ENCODE data around the gene AZGP1.

Gene AZGP1

GRCh38 chr7:100017875-100018274 is 42.0 kb upstream of the AZGP1 start:
- H3K27ac ChIP-seq = no peak overlapping the region
- POLR2A ChIA-PET (ENCODE audit: low non-redundant PET) = no interaction called here
- no peak for TF ChIP-seq CTCF (conservative IDR thresholded peaks at IDR 0.05; ENCODE audit: low read depth)
- DNase-seq (ENCODE audit: low spot score) = no peak
- CTCF ChIA-PET = interaction anchor here (0.6 kb wide), 1 partner anchor 357 kb away, joined by 3 read pairs; no protein-coding TSS in a partner anchor

- ChIA-PET CTCF (interaction anchor here (0.6 kb wide), 1 partner anchor 356 kb away, joined by 3 read pairs; no protein-coding TSS in a partner anchor), POLR2A (ENCODE audit: low non-redundant PET) (no interaction called here)
- peak overlapping the region; percentile 46; the same call in 1 of the 2 replicates for H3K27ac ChIP-seq
- no peak for TF ChIP-seq CTCF (conservative IDR thresholded peaks at IDR 0.05; ENCODE audit: low read depth)
- no peak for DNase-seq (ENCODE audit: low spot score)
Measured at GRCh38 chr7:100017300-100017699, 41.5 kb upstream of the AZGP1 start.

- ChIA-PET CTCF (interaction anchor here (0.6 kb wide), 1 partner anchor 65 kb away, joined by 3 read pairs; no protein-coding TSS in a partner anchor), POLR2A (ENCODE audit: low non-redundant PET) (no interaction called here)
- peak overlapping the region; percentile 81 for H3K27ac ChIP-seq
- no peak for DNase-seq (ENCODE audit: low spot score)
- no peak for TF ChIP-seq CTCF (conservative IDR thresholded peaks at IDR 0.05; ENCODE audit: low read depth)
Measured at GRCh38 chr7:100016215-100016901, 40.5 kb upstream of the AZGP1 start.

- TF ChIP-seq CTCF (conservative IDR thresholded peaks at IDR 0.05; ENCODE audit: low read depth) = no peak
- ChIA-PET POLR2A (ENCODE audit: low non-redundant PET) (no interaction called here), CTCF (interaction anchor here (0.7 to 1.0 kb wide), 3 partner anchors 20 to 550 kb away, joined by 3 read pairs; no protein-coding TSS in a partner anchor)
Measured at GRCh38 chr7:100015232-100016214, 39.7 kb upstream of the AZGP1 start, which contains the start of gene ZKSCAN1. Gene ZKSCAN1, plus strand, starts transcription at chr7:100015596. Its CDS starts 7,911 bp downstream, at chr7:100023507.

GRCh38 chr7:100013328-100013676 is 37.5 kb upstream of the AZGP1 start:
- DNase-seq (ENCODE audit: low spot score) = no peak
- no peak for TF ChIP-seq CTCF (conservative IDR thresholded peaks at IDR 0.05; ENCODE audit: low read depth)
- peak overlapping the region; percentile 53 for H3K27ac ChIP-seq
- ChIA-PET CTCF (no interaction called here), POLR2A (ENCODE audit: low non-redundant PET) (no interaction called here)

More at GRCh38 chr7:100015232-100016214, 39.7 kb upstream of the AZGP1 start, which contains the start of gene ZKSCAN1:
- H3K27ac ChIP-seq = peak within 1 kb of the TSS; percentile 81
- DNase-seq (ENCODE audit: low spot score) = peak; percentile 94

GRCh38 chr7:100012385-100013327 is 36.8 kb upstream of the AZGP1 start:
- CTCF ChIA-PET = interaction anchor here (0.6 to 0.7 kb wide), 2 partner anchors 93 to 752 kb away, joined by 4 read pairs; no protein-coding TSS in a partner anchor
- H3K27ac ChIP-seq = peak overlapping the region; percentile 53
- POLR2A ChIA-PET (ENCODE audit: low non-redundant PET) = interaction anchor here (0.6 kb wide), 2 partner anchors 33 to 74 kb away, joined by 4 read pairs; no protein-coding TSS in a partner anchor
- DNase-seq (ENCODE audit: low spot score) = peak; percentile 31

Measured in RWPE1 (cell line).